Glutamatergic neuron (in vitro differentiated cells): ENCODE measurements around the gene AGRN. TPM values are rescaled to one million over a fixed set of nuclear protein-coding genes. Genes with fewer than 3 reads are reported as not detected.

Source experiments
- DNase-seq: peaks from one replicate; pipeline ENCODE4 v3.0.0; 2022
- H3K27ac Mint-ChIP-seq: one replicate; pipeline ENCODE4 v1.8.0; 2020; ENCODE audit warnings: mild to moderate bottlenecking, mixed read lengths, inconsistent platforms; ENCODE audit not compliant: unreplicated experiment
- H3K27me3 Mint-ChIP-seq: one replicate; pipeline ENCODE4 v1.8.0; 2020; ENCODE audit warnings: mild to moderate bottlenecking, moderate library complexity, mixed read lengths, inconsistent platforms; ENCODE audit not compliant: unreplicated experiment
- H3K36me3 Mint-ChIP-seq: one replicate; pipeline ENCODE4 v1.8.0; 2020; ENCODE audit warnings: mild to moderate bottlenecking, mixed read lengths, inconsistent platforms; ENCODE audit not compliant: unreplicated experiment
- H3K4me1 Mint-ChIP-seq: one replicate; pipeline ENCODE4 v1.8.0; 2020; ENCODE audit warnings: mild to moderate bottlenecking, low read depth, mixed read lengths, inconsistent platforms; ENCODE audit not compliant: unreplicated experiment
- H3K4me3 Mint-ChIP-seq: one replicate; pipeline ENCODE4 v1.8.0; 2020; ENCODE audit warnings: mild to moderate bottlenecking, mixed read lengths, inconsistent platforms; ENCODE audit not compliant: unreplicated experiment
- H3K9me3 Mint-ChIP-seq: one replicate; pipeline ENCODE4 v1.8.0; 2020; ENCODE audit warnings: mild to moderate bottlenecking, moderate library complexity, mixed read lengths, inconsistent platforms; ENCODE audit not compliant: unreplicated experiment
- long read RNA-seq: library from polyadenylated mRNA; unstranded; transcript quantifications from one replicate; pipeline ENCODE4 v2.0.0, GENCODE V29; 2020; ENCODE audit not compliant: unreplicated experiment
- total RNA-seq: library from RNA; stranded (reverse); fragmentation: NEBNext Ultra II Directional; extraction: Animal tissue kit (Norgen Biotek cat#: 25700); gene quantifications from one replicate; pipeline ENCODE4 v1.2.1, GENCODE V29; 2021; ENCODE audit not compliant: unreplicated experiment
- TF ChIP-seq, protein P1 (sequence below): fragments of 200-600 bp; sonication (generic); IDR thresholded peaks from one replicate; pipeline ENCODE4 v1.5.0; 2021; ENCODE audit not compliant: partially characterized antibody, unreplicated experiment

The AGRN gene
- 914 TPM for total RNA-seq
- long read RNA-seq, partial matches to known transcripts: 1 of 4 reads
- long read RNA-seq, other reads (novel, unspliced or antisense): 2 of 4 reads

DNA sequence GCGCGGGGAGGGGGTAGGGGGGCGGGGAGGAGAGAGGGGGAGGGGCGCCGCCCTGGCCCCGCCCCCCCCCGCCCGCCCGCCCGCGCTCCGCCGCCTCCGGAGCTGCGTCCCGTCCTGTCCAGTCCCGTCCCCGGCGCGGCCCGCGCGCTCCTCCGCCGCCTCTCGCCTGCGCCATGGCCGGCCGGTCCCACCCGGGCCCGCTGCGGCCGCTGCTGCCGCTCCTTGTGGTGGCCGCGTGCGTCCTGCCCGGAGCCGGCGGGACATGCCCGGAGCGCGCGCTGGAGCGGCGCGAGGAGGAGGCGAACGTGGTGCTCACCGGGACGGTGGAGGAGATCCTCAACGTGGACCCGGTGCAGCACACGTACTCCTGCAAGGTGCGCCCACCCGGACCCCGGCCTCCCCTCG is at the start of gene AGRN:
TSS of gene AGRN (plus strand) at position 121 of the 405 bp plus-strand sequence. CDS start at position 174, 53 bp downstream.
- Mint-ChIP-seq H3K4me1 (peaks cover 14% of the 10 kb centered on the region), H3K4me3 (peak within 1 kb of the TSS; percentile 85), H3K27ac (no peak within 1 kb of the TSS), H3K36me3 (no peaks in the 10 kb centered on the region), H3K27me3 (peaks cover 7% of the 10 kb centered on the region), H3K9me3 (peaks cover 14% of the 10 kb centered on the region)
- TF ChIP-seq, protein P1, sequence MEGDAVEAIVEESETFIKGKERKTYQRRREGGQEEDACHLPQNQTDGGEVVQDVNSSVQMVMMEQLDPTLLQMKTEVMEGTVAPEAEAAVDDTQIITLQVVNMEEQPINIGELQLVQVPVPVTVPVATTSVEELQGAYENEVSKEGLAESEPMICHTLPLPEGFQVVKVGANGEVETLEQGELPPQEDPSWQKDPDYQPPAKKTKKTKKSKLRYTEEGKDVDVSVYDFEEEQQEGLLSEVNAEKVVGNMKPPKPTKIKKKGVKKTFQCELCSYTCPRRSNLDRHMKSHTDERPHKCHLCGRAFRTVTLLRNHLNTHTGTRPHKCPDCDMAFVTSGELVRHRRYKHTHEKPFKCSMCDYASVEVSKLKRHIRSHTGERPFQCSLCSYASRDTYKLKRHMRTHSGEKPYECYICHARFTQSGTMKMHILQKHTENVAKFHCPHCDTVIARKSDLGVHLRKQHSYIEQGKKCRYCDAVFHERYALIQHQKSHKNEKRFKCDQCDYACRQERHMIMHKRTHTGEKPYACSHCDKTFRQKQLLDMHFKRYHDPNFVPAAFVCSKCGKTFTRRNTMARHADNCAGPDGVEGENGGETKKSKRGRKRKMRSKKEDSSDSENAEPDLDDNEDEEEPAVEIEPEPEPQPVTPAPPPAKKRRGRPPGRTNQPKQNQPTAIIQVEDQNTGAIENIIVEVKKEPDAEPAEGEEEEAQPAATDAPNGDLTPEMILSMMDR: no peak
- DNase-seq: peak; percentile 54

DNA sequence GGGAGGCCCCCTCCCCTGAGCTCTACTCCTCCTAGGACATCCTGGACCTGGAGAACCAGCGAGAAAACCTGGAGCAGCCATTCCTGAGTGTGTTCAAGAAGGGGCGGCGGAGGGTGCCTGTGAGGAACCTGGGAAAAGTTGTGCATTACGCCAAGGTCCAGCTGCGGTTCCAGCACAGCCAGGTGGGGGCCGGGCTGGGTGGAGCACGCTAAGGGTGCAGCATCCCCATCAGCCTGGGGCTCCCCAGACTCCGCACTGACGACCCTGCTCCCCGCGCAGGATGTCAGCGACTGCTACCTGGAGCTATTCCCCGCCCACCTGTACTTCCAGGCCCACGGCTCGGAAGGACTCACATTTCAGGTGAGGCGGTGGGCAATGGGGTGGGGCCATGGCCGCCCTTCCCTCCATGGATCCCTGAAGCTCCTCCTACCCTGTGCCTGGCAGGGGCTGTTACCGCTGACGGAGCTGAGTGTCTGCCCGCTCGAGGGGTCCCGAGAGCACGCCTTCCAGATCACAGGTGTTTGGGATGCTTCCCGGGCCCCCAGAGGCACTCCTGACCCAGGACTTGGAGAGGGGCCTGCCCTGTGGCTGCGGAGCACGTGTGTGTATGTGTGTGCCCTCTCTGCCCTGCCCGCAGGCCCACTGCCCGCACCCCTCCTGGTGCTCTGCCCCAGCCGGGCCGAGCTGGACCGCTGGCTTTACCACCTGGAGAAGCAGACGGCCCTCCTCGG is 49.5 kb upstream of the AGRN start:
- no peak overlapping the region for H3K27ac Mint-ChIP-seq
- peaks cover 16% of the 10 kb centered on the region for H3K27me3 Mint-ChIP-seq
- no peak overlapping the region for H3K4me3 Mint-ChIP-seq
- H3K9me3 Mint-ChIP-seq: peaks cover 3% of the 10 kb centered on the region
- H3K4me1 Mint-ChIP-seq: peaks cover 6% of the 10 kb centered on the region
- DNase-seq: no peak
- TF ChIP-seq, protein P1: no peak
- H3K36me3 Mint-ChIP-seq: no peaks in the 10 kb centered on the region

DNA sequence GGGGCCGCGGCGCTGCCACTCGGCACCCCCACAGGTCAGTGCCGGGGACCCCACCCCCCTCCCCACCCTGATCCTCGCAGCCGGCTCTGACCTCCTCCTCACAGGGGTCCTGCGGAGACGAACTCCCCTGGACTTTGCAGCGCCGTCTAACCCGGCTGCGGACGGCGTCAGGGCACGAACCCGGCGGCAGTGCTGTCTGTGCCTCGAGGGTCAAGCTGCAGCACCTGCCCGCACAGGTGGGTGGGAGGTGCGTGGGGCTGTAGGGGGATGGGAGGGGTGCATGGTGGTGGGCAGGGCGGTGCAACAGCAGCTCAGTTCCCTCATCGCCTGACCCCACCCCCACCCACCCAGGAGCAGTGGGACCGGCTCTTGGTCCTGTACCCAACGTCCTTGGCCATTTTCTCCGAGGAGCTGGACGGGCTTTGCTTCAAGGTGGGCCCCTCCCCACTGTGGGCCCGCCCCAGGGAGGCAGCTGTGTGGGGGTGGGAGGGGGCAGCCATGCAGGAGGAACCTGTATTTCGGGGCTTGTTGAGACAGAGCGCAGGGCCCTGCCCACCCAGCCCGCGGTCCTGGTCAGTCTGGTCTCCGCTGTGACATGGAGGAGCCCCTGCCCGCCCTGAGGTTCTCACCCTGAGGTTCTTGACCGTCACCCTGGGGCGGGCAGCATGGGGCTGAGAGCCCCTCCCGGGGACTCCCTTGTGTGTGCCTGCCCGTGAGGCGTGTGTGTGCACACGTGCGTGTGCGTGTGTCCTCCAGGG is 48.8 kb upstream of the AGRN start:
- peaks cover 6% of the 10 kb centered on the region for H3K4me1 Mint-ChIP-seq
- H3K4me3 Mint-ChIP-seq: no peak overlapping the region
- no peaks in the 10 kb centered on the region for H3K36me3 Mint-ChIP-seq
- peaks cover 18% of the 10 kb centered on the region for H3K27me3 Mint-ChIP-seq
- no peak overlapping the region for H3K27ac Mint-ChIP-seq
- TF ChIP-seq, protein P1: no peak
- peaks cover 3% of the 10 kb centered on the region for H3K9me3 Mint-ChIP-seq
- DNase-seq: no peak

DNA sequence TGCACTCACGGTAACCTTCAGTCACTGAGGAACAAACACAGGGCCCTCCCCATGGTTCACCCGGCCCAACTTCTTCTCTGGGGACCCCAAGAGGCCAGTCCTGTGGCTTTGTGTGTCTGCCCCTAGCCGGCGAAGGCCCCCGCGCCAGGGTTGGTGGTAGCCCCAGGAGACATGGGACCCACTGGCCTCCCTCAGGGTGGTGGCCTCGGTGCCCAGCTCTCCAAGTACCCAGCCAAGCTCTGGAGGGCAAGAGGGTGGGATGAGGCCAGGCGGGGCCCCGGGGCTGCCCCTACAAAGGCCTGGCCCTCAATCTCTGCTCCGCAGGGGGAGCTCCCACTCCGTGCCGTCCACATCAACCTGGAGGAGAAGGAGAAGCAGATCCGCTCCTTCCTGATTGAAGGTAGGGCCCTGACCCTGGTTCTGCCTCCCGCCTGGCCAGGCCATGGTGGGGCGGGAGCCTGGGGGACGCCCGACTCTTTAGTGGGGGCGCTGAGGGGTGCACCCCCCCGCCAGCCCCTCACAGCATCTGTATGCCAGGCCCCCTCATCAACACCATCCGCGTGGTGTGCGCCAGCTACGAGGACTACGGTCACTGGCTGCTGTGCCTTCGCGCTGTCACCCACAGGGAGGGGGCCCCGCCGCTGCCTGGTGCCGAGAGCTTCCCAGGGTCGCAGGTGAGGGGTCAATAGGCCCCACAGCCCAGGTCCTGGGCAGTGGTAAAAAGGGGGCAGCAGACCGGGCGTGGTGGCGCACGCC is 48.0 kb upstream of the AGRN start:
- peaks cover 17% of the 10 kb centered on the region for H3K27me3 Mint-ChIP-seq
- H3K36me3 Mint-ChIP-seq: no peaks in the 10 kb centered on the region
- TF ChIP-seq, protein P1: no peak
- peaks cover 3% of the 10 kb centered on the region for H3K9me3 Mint-ChIP-seq
- no peak for DNase-seq
- no peak overlapping the region for H3K27ac Mint-ChIP-seq
- H3K4me3 Mint-ChIP-seq: no peak overlapping the region
- H3K4me1 Mint-ChIP-seq: peaks cover 6% of the 10 kb centered on the region
